Smooth muscle cell (in vitro differentiated cells): ENCODE data around the gene PLEKHJ1. TPM values are rescaled to one million over a fixed set of nuclear protein-coding genes. Genes with fewer than 3 reads are reported as not detected.

ENCODE experiments used
- DNase-seq: peaks from one replicate; lab custom pipeline; 2025; ENCODE audit not compliant: unreplicated experiment; lab: John Stamatoyannopoulos, UW
- H2AFZ ChIP-seq: fragments of 200-600 bp; sonication (generic); 2 replicates; pipeline ENCODE4 v1.6.0; 2016; ENCODE audit warnings: antibody characterized with exemption, low read depth, mild to moderate bottlenecking
- H3F3A ChIP-seq: fragments of 200-600 bp; sonication (generic); 2 replicates; pipeline ENCODE4 v1.6.0; 2017; ENCODE audit warnings: antibody characterized with exemption, low read depth
- H3K27ac ChIP-seq: fragments of 200-600 bp; sonication (generic); 2 replicates; pipeline ENCODE4 v1.5.1; 2016; ENCODE audit warnings: low read depth, mild to moderate bottlenecking
- H3K27me3 ChIP-seq: fragments of 200-600 bp; sonication (generic); 2 replicates; pipeline ENCODE4 v1.6.1; 2016; ENCODE audit warnings: low read depth, mild to moderate bottlenecking
- H3K36me3 ChIP-seq: fragments of 200-600 bp; sonication (generic); 2 replicates; pipeline ENCODE4 v1.5.1; 2016; ENCODE audit warnings: low read depth
- H3K4me1 ChIP-seq: fragments of 200-600 bp; sonication (generic); 2 replicates; pipeline ENCODE4 v1.5.1; 2016; ENCODE audit warnings: low read depth
- H3K4me2 ChIP-seq: fragments of 200-600 bp; sonication (generic); 2 replicates; pipeline ENCODE4 v1.6.0; 2016; ENCODE audit warnings: mild to moderate bottlenecking
- H3K4me3 ChIP-seq: fragments of 200-600 bp; sonication (generic); 2 replicates; pipeline ENCODE4 v1.5.1; 2016; ENCODE audit warnings: mild to moderate bottlenecking
- H3K79me2 ChIP-seq: fragments of 200-600 bp; sonication (generic); 2 replicates; pipeline ENCODE4 v1.6.0; 2016; ENCODE audit warnings: low read depth, mild to moderate bottlenecking
- H3K9ac ChIP-seq: fragments of 200-600 bp; sonication (generic); 2 replicates; pipeline ENCODE4 v1.6.0; 2016; ENCODE audit warnings: low read depth
- H3K9me3 ChIP-seq: fragments of 200-600 bp; sonication (generic); replicated peaks from 2 replicates; pipeline ENCODE4 v1.5.1; 2016; ENCODE audit warnings: low read depth
- H4K20me1 ChIP-seq: fragments of 200-600 bp; sonication (generic); 2 replicates; pipeline ENCODE4 v1.6.0; 2016; ENCODE audit warnings: low read depth
- CTCF ChIP-seq: fragments of 200-600 bp; sonication (generic); IDR thresholded peaks from 2 replicates; pipeline ENCODE4 v1.5.1; 2017; ENCODE audit warnings: borderline replicate concordance, mild to moderate bottlenecking, antibody characterized with exemption; ENCODE audit not compliant: insufficient read depth, poor library complexity, severe bottlenecking
- whole genome bisulfite sequencing: methylation state at CpG from one replicate; pipeline ENCODE4 v1.1.7; 2016; ENCODE audit warnings: low lambda C conversion rate; 5-methylcytosine and 5-hydroxymethylcytosine counted together
- polyA plus RNA-seq: library from polyadenylated mRNA; unstranded; fragments of >200 nt; fragmentation: Nextera tagmentation; extraction: Ambion mirVana; gene quantifications from 2 replicates; pipeline ENCODE4 v1.2.1, GENCODE V29; 2016
- total RNA-seq: library from RNA; depleted of rRNA; stranded (reverse); fragments of >200 nt; gene quantifications from 2 replicates; pipeline ENCODE4 v1.2.3, GENCODE V29; 2014

PLEKHJ1 gene
- total and polyA plus RNA-seq, 2 experiments from 2014 or later: 38.6 to 76.5 TPM

- WGBS: under 1% methylated on average over 21 of the region's 30 CpGs
- no peak for TF ChIP-seq CTCF
- no peak for DNase-seq
- peak overlapping the region; percentile 99 for H3K4me3 ChIP-seq
- H3K9me3 ChIP-seq: no peaks in the 10 kb centered on the region
- H3K9ac ChIP-seq: peak overlapping the region; percentile 99
- H3K4me2 ChIP-seq: peak overlapping the region; percentile 100
- H3K79me2 ChIP-seq: peaks cover 58% of the 10 kb centered on the region
- no peaks in the 10 kb centered on the region for H3K27me3 ChIP-seq
- H3K4me1 ChIP-seq: peaks cover 24% of the 10 kb centered on the region
- peaks cover 36% of the 10 kb centered on the region for H3F3A ChIP-seq
- peaks cover 56% of the 10 kb centered on the region for H4K20me1 ChIP-seq
- H3K27ac ChIP-seq: peak overlapping the region; percentile 95
- H2AFZ ChIP-seq: no peak overlapping the region
- no peaks in the 10 kb centered on the region for H3K36me3 ChIP-seq
Measured at GRCh38 chr19:2270157-2270422, 34.0 kb upstream of the PLEKHJ1 start.

- peak overlapping the region; percentile 99 for H3K9ac ChIP-seq
- H3F3A ChIP-seq: peaks cover 35% of the 10 kb centered on the region
- 1% methylated on average over 82 of the region's 103 CpGs for WGBS
- H3K27ac ChIP-seq: peak overlapping the region; percentile 95
- H3K4me2 ChIP-seq: peak overlapping the region; percentile 100
- no peak overlapping the region for H2AFZ ChIP-seq
- TF ChIP-seq CTCF: peak; percentile 3
- H3K36me3 ChIP-seq: no peaks in the 10 kb centered on the region
- peak overlapping the region; percentile 99 for H3K4me3 ChIP-seq
- H4K20me1 ChIP-seq: peaks cover 51% of the 10 kb centered on the region
- H3K27me3 ChIP-seq: no peaks in the 10 kb centered on the region
- H3K9me3 ChIP-seq: no peaks in the 10 kb centered on the region
- peak; percentile 96 for DNase-seq
- H3K79me2 ChIP-seq: peaks cover 54% of the 10 kb centered on the region
- peaks cover 24% of the 10 kb centered on the region for H3K4me1 ChIP-seq
Measured at GRCh38 chr19:2269244-2270156, 33.4 kb upstream of the PLEKHJ1 start.

GRCh38 chr19:2268861-2269243, 32.7 kb upstream of the PLEKHJ1 start:
- WGBS: 4% methylated on average over 16 of the region's 19 CpGs
- peak overlapping the region; percentile 87 for H3K9ac ChIP-seq
- peak overlapping the region; percentile 99 for H3K4me3 ChIP-seq
- peaks cover 24% of the 10 kb centered on the region for H3K4me1 ChIP-seq
- no peak overlapping the region for H3K27ac ChIP-seq
- peaks cover 48% of the 10 kb centered on the region for H3K79me2 ChIP-seq
- no peaks in the 10 kb centered on the region for H3K9me3 ChIP-seq
- TF ChIP-seq CTCF: no peak
- peaks cover 31% of the 10 kb centered on the region for H3F3A ChIP-seq
- H3K27me3 ChIP-seq: no peaks in the 10 kb centered on the region
- no peaks in the 10 kb centered on the region for H3K36me3 ChIP-seq
- peak overlapping the region; percentile 94 for H2AFZ ChIP-seq
- peak overlapping the region; percentile 92 for H3K4me2 ChIP-seq
- H4K20me1 ChIP-seq: peaks cover 45% of the 10 kb centered on the region
- no peak for DNase-seq

GRCh38 chr19:2268480-2268830, 32.3 kb upstream of the PLEKHJ1 start:
- Histone ChIP-seq H3K4me3 (peak overlapping the region; percentile 99), H3F3A (peaks cover 31% of the 10 kb centered on the region), H3K9me3 (no peaks in the 10 kb centered on the region), H3K27ac (no peak overlapping the region), H3K27me3 (no peaks in the 10 kb centered on the region), H3K36me3 (no peaks in the 10 kb centered on the region), H3K9ac (peak overlapping the region; percentile 87), H3K79me2 (peaks cover 44% of the 10 kb centered on the region), H3K4me1 (peaks cover 23% of the 10 kb centered on the region), H2AFZ (peak overlapping the region; percentile 94), H3K4me2 (peak overlapping the region; percentile 92), H4K20me1 (peaks cover 41% of the 10 kb centered on the region)
- WGBS: 81% methylated on average over 4 of the region's 4 CpGs
- TF ChIP-seq CTCF: no peak
- DNase-seq: no peak
